ENCODE measurements around the gene TOM1L1. TPM values are rescaled to one million over a fixed set of nuclear protein-coding genes. Genes with fewer than 3 reads are reported as not detected.

The TOM1L1 gene
- total and polyA plus RNA-seq, 5 donors from 2014 or later: not detected

DNA sequence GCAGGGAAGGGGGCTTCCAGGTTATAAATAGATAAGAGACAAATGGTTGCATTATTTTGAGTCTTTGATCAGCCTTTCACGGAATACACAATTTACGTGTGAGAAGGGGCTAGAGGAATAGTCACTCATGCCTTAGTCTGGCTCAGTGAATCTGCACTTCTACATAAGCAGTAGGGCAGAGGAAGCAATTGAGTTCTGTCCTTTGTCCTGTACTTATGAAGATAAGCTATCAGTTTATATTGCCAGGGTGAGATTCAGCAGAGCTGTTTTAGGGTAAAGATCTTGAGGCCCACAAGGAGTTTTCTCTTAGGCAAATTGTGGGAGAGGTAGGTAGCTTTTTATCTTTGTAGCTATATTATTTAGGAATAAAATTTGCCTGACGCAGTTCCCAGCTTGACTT is 33.3 kb downstream of the TOM1L1 start:
- Histone ChIP-seq H3K4me1 (ENCODE audit: control insufficient read depth, insufficient read depth, low read length, poor library complexity, severe bottlenecking) (no peaks in the 10 kb centered on the region), H3K4me3 (ENCODE audit: low read depth, low read length) (no peak overlapping the region), H3K36me3 (ENCODE audit: control insufficient read depth, insufficient read depth, low read length) (no peaks in the 10 kb centered on the region), H3K9me3 (ENCODE audit: control insufficient read depth in 2 of 2, low read length in 2 of 2) (no peaks in the 10 kb centered on the region), H3K27me3 (ENCODE audit: control insufficient read depth, insufficient read depth, low read length) (peaks cover 5% of the 10 kb centered on the region), H3K27ac (ENCODE audit: insufficient read depth, low read length, poor library complexity, severe bottlenecking) (no peak overlapping the region)
- Mint-ChIP-seq H3K4me3 (no peak overlapping the region), H3K4me1 (no peaks in the 10 kb centered on the region), H3K27ac (no peak overlapping the region), H3K27me3 (peaks cover 8% of the 10 kb centered on the region), H3K36me3 (no peaks in the 10 kb centered on the region), H3K9me3 (no peaks in the 10 kb centered on the region)
- ATAC-seq (ENCODE audit: low read depth in 2 of 2): no peak
- no peak for DNase-seq

DNA sequence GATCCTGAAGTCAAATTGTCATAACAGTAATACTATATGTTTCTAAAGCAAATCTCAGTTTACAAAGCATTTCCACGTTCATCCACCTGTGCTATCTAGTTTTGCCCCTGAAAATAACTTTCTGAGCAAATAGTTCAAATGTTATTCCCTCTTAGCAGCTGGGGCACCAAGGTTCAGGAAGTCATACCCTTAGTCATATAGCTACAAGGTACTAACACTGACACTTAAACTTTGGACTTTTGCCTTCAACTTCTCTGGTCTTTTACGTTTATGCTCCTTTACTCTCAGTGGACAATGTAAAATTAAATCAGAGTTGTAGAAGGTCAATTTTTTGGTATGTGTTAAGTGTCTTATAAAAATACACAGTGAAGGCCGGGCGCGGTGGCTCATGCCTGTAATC is 34.8 kb downstream of the TOM1L1 start:
- no peaks in the 10 kb centered on the region for H3K36me3 Mint-ChIP-seq
- H3K27me3 Mint-ChIP-seq: peaks cover 13% of the 10 kb centered on the region
- no peaks in the 10 kb centered on the region for H3K4me1 ChIP-seq (ENCODE audit: control insufficient read depth, insufficient read depth, low read length, poor library complexity, severe bottlenecking)
- no peak overlapping the region for H3K4me3 ChIP-seq (ENCODE audit: low read depth, low read length)
- H3K36me3 ChIP-seq (ENCODE audit: control insufficient read depth, insufficient read depth, low read length): no peaks in the 10 kb centered on the region
- DNase-seq: no peak
- peaks cover 5% of the 10 kb centered on the region for H3K27me3 ChIP-seq (ENCODE audit: control insufficient read depth, insufficient read depth, low read length)
- ATAC-seq (ENCODE audit: low read depth in 2 of 2): no peak
- no peaks in the 10 kb centered on the region for H3K4me1 Mint-ChIP-seq
- H3K9me3 ChIP-seq (ENCODE audit: control insufficient read depth in 2 of 2, low read length in 2 of 2): no peaks in the 10 kb centered on the region
- no peak overlapping the region for H3K4me3 Mint-ChIP-seq
- no peak overlapping the region for H3K27ac Mint-ChIP-seq
- no peak overlapping the region for H3K27ac ChIP-seq (ENCODE audit: insufficient read depth, low read length, poor library complexity, severe bottlenecking)
- no peaks in the 10 kb centered on the region for H3K9me3 Mint-ChIP-seq

DNA sequence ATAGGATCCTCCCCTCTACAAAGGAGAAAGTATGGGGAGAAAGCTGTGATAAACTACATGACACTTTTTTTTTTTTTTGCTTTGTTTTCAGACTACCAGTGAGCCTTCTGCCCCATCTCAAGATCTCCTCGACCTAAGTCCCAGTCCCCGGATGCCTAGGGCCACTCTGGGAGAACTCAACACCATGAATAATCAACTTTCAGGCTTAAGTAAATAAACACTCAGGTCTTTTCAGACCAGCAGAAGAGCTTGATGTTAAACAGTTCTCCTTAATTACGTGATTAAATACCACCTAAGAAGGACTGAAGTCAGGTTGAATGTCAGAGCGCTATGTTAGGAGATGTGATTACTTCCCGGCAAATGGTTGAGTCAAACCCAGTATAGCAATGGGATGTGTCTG is 36.4 kb downstream of the TOM1L1 start:
- no peak overlapping the region for H3K4me3 ChIP-seq (ENCODE audit: low read depth, low read length)
- H3K36me3 Mint-ChIP-seq: no peaks in the 10 kb centered on the region
- H3K4me1 ChIP-seq (ENCODE audit: control insufficient read depth, insufficient read depth, low read length, poor library complexity, severe bottlenecking): no peaks in the 10 kb centered on the region
- no peak for ATAC-seq (ENCODE audit: low read depth in 2 of 2)
- H3K4me3 Mint-ChIP-seq: no peak overlapping the region
- H3K4me1 Mint-ChIP-seq: no peaks in the 10 kb centered on the region
- H3K27me3 ChIP-seq (ENCODE audit: control insufficient read depth, insufficient read depth, low read length): peaks cover 5% of the 10 kb centered on the region
- peaks cover 0 to 4% (median 0%) of the 10 kb centered on the region in 7 donors for H3K9me3 Mint-ChIP-seq
- no peaks in the 10 kb centered on the region for H3K9me3 ChIP-seq (ENCODE audit: control insufficient read depth in 2 of 2, low read length in 2 of 2)
- H3K27ac ChIP-seq (ENCODE audit: insufficient read depth, low read length, poor library complexity, severe bottlenecking): no peak overlapping the region
- DNase-seq: no peak
- H3K27me3 Mint-ChIP-seq: peaks cover 9% of the 10 kb centered on the region
- H3K27ac Mint-ChIP-seq: no peak overlapping the region
- H3K36me3 ChIP-seq (ENCODE audit: control insufficient read depth, insufficient read depth, low read length): no peaks in the 10 kb centered on the region

DNA sequence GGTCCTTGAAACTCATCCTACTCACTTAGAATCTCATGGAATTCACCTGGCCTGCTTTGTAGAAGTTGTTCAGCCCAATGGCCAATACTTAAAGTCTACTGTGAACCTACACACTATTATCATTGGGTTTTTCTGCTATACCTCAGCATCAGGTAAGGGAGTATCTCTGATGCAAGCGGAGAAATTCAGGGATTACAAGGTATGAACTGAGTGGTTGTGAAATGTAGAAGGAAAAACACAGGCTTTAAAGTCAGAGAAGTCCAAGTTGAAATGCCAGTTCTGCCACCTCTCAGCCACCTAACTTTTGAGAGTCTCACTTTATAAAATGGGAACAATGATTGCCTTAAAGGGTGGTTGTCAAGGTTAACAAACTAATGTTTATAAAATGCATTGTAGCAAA is 36.8 kb downstream of the TOM1L1 start:
- no peak for DNase-seq
- Histone ChIP-seq H3K9me3 (ENCODE audit: control insufficient read depth in 2 of 2, low read length in 2 of 2) (no peaks in the 10 kb centered on the region), H3K4me1 (ENCODE audit: control insufficient read depth, insufficient read depth, low read length, poor library complexity, severe bottlenecking) (no peaks in the 10 kb centered on the region), H3K4me3 (ENCODE audit: low read depth, low read length) (no peak overlapping the region), H3K36me3 (ENCODE audit: control insufficient read depth, insufficient read depth, low read length) (no peaks in the 10 kb centered on the region), H3K27me3 (ENCODE audit: control insufficient read depth, insufficient read depth, low read length) (peaks cover 5% of the 10 kb centered on the region), H3K27ac (ENCODE audit: insufficient read depth, low read length, poor library complexity, severe bottlenecking) (no peak overlapping the region)
- H3K4me1 Mint-ChIP-seq: no peaks in the 10 kb centered on the region
- H3K4me3 Mint-ChIP-seq: no peak overlapping the region
- peaks cover 0 to 4% (median 0%) of the 10 kb centered on the region in 7 donors for H3K9me3 Mint-ChIP-seq
- H3K27ac Mint-ChIP-seq: no peak overlapping the region
- no peaks in the 10 kb centered on the region for H3K36me3 Mint-ChIP-seq
- ATAC-seq (ENCODE audit: low read depth in 2 of 2): no peak
- peaks cover 9% of the 10 kb centered on the region for H3K27me3 Mint-ChIP-seq

DNA sequence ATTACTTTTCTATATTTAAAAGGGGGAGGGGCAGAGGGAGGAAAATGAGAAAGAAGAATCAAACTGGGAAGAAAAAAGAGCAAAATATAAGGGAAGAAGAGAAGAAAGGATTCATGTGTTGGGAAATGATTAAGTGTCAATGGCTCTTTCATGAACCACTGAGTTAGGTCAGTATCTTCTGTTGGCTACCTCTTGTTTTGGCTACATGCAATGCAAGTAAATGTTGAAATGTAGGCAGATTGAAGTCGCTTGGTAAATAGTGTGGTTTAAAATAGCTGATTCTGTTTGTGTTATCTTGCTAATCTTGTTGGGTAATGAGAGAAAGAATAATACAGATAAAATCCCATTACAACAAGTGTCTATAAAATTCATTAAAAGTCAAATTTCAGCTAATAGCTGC is 40.6 kb downstream of the TOM1L1 start:
- Histone ChIP-seq H3K36me3 (ENCODE audit: control insufficient read depth, insufficient read depth, low read length) (no peaks in the 10 kb centered on the region), H3K27ac (ENCODE audit: insufficient read depth, low read length, poor library complexity, severe bottlenecking) (no peak overlapping the region), H3K27me3 (ENCODE audit: control insufficient read depth, insufficient read depth, low read length) (peaks cover 5% of the 10 kb centered on the region), H3K4me1 (ENCODE audit: control insufficient read depth, insufficient read depth, low read length, poor library complexity, severe bottlenecking) (no peaks in the 10 kb centered on the region), H3K9me3 (ENCODE audit: control insufficient read depth in 2 of 2, low read length in 2 of 2) (no peaks in the 10 kb centered on the region), H3K4me3 (ENCODE audit: low read depth, low read length) (no peak overlapping the region)
- Mint-ChIP-seq H3K4me3 (no peak overlapping the region), H3K36me3 (no peaks in the 10 kb centered on the region), H3K27me3 (peaks cover 21% of the 10 kb centered on the region), H3K27ac (no peak overlapping the region), H3K4me1 (no peaks in the 10 kb centered on the region), H3K9me3 (peaks cover 0 to 7% (median 0%) of the 10 kb centered on the region in 7 donors)
- ATAC-seq (ENCODE audit: low read depth in 2 of 2): no peak
- no peak for DNase-seq

DNA sequence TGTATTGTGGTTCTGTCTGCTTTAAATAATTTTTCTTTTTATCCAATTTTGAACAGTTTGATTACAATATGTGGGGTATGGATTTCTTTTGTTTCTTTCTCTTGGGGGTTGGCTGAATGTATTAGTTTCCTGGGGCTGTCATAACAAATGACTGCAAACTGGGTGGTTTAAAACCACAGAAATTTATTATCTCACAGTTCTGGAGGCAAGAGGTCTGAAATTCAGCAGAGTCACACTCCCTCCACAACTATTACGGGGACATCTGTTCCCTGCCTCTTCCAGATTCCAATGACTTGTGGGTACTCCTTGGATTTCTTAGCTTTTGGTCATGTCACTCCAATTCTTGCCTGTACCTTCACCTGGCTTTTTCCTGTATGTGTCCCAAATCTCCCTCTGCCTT is 44.1 kb downstream of the TOM1L1 start:
- peaks cover 0 to 3% (median 0%) of the 10 kb centered on the region in 4 donors for H3K4me1 Mint-ChIP-seq
- Histone ChIP-seq H3K4me1 (ENCODE audit: control insufficient read depth, insufficient read depth, low read length, poor library complexity, severe bottlenecking) (no peaks in the 10 kb centered on the region), H3K4me3 (ENCODE audit: low read depth, low read length) (no peak overlapping the region), H3K9me3 (ENCODE audit: control insufficient read depth in 2 of 2, low read length in 2 of 2) (no peaks in the 10 kb centered on the region), H3K27me3 (ENCODE audit: control insufficient read depth, insufficient read depth, low read length) (peaks cover 6% of the 10 kb centered on the region), H3K27ac (ENCODE audit: insufficient read depth, low read length, poor library complexity, severe bottlenecking) (no peak overlapping the region), H3K36me3 (ENCODE audit: control insufficient read depth, insufficient read depth, low read length) (no peaks in the 10 kb centered on the region)
- peaks cover 27% of the 10 kb centered on the region for H3K27me3 Mint-ChIP-seq
- no peak overlapping the region for H3K27ac Mint-ChIP-seq
- H3K4me3 Mint-ChIP-seq: no peak overlapping the region
- DNase-seq: no peak
- peaks cover 0 to 9% (median 0%) of the 10 kb centered on the region in 7 donors for H3K9me3 Mint-ChIP-seq
- no peak for ATAC-seq (ENCODE audit: low read depth in 2 of 2)
- no peaks in the 10 kb centered on the region for H3K36me3 Mint-ChIP-seq

DNA sequence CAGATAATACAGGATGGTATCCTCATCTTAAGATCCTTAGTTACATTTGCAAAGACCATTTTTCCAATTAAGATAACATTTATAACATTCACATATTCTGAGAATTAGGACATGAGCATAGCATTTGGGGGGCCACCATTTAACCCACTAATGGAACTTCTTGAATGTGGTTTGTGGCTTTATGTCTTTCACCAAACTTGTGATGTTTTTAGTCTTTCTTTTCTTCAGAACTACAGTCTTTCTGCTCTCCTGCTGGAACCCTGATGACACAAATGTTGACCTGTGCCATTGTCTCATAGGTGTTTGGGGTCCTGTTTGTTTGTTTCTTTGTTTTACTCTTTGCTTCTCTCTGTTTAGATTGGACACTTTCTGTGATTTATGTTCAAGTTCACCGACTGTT is 44.6 kb downstream of the TOM1L1 start:
- Histone ChIP-seq H3K36me3 (ENCODE audit: control insufficient read depth, insufficient read depth, low read length) (no peaks in the 10 kb centered on the region), H3K9me3 (ENCODE audit: control insufficient read depth in 2 of 2, low read length in 2 of 2) (no peaks in the 10 kb centered on the region), H3K4me1 (ENCODE audit: control insufficient read depth, insufficient read depth, low read length, poor library complexity, severe bottlenecking) (no peaks in the 10 kb centered on the region), H3K27ac (ENCODE audit: insufficient read depth, low read length, poor library complexity, severe bottlenecking) (no peak overlapping the region), H3K4me3 (ENCODE audit: low read depth, low read length) (no peak overlapping the region), H3K27me3 (ENCODE audit: control insufficient read depth, insufficient read depth, low read length) (peaks cover 6% of the 10 kb centered on the region)
- Mint-ChIP-seq H3K36me3 (no peaks in the 10 kb centered on the region), H3K27me3 (peaks cover 27% of the 10 kb centered on the region), H3K27ac (no peak overlapping the region), H3K4me1 (peaks cover 0 to 3% (median 0%) of the 10 kb centered on the region in 4 donors), H3K4me3 (no peak overlapping the region), H3K9me3 (peaks cover 0 to 9% (median 0%) of the 10 kb centered on the region in 7 donors)
- no peak for ATAC-seq (ENCODE audit: low read depth in 2 of 2)
- DNase-seq: no peak

DNA sequence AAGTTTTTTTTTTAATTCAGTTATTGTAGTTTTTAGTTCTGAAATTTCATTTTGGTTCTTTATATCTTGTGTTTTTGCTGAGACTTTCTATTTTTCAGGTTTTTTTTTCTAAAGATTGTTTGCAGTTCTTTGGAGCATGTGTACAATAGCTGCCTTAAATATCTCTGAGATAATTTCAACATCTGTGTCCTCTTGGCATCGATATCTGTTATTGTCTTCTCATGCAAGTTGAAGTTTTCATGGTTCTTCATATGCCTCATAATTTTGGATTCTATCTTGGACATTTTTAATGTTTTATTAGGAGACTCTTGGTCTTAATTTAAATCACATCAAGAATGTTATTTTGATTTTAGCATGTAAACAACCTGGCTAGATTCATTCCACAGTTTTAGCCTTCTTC is 45.0 kb downstream of the TOM1L1 start:
- Histone ChIP-seq H3K9me3 (ENCODE audit: control insufficient read depth in 2 of 2, low read length in 2 of 2) (no peaks in the 10 kb centered on the region), H3K27me3 (ENCODE audit: control insufficient read depth, insufficient read depth, low read length) (peaks cover 6% of the 10 kb centered on the region), H3K4me1 (ENCODE audit: control insufficient read depth, insufficient read depth, low read length, poor library complexity, severe bottlenecking) (no peaks in the 10 kb centered on the region), H3K4me3 (ENCODE audit: low read depth, low read length) (no peak overlapping the region), H3K36me3 (ENCODE audit: control insufficient read depth, insufficient read depth, low read length) (no peaks in the 10 kb centered on the region), H3K27ac (ENCODE audit: insufficient read depth, low read length, poor library complexity, severe bottlenecking) (no peak overlapping the region)
- H3K27ac Mint-ChIP-seq: no peak overlapping the region
- no peaks in the 10 kb centered on the region for H3K36me3 Mint-ChIP-seq
- peaks cover 0 to 9% (median 0%) of the 10 kb centered on the region in 7 donors for H3K9me3 Mint-ChIP-seq
- peaks cover 27% of the 10 kb centered on the region for H3K27me3 Mint-ChIP-seq
- DNase-seq: no peak
- peaks cover 0 to 3% (median 0%) of the 10 kb centered on the region in 4 donors for H3K4me1 Mint-ChIP-seq
- ATAC-seq (ENCODE audit: low read depth in 2 of 2): no peak
- no peak overlapping the region for H3K4me3 Mint-ChIP-seq
